ENCODE results near the gene CEP95.

GRCh38 chr17:64460955-64461354 is 45.8 kb upstream of the CEP95 start:
- TF ChIP-seq ZNF232 (CRISPR knock-in tag; IDR thresholded peaks at IDR 0.05; ENCODE audit: borderline replicate concordance) = no peak
- no peak for TF ChIP-seq TGIF2 (CRISPR knock-in tag; IDR thresholded peaks at IDR 0.05)
- no peak for TF ChIP-seq IKZF4 (CRISPR knock-in tag; IDR thresholded peaks at IDR 0.05; ENCODE audit: borderline replicate concordance, low read depth, not compliant biosample characterization)
- TF ChIP-seq, protein P1, sequence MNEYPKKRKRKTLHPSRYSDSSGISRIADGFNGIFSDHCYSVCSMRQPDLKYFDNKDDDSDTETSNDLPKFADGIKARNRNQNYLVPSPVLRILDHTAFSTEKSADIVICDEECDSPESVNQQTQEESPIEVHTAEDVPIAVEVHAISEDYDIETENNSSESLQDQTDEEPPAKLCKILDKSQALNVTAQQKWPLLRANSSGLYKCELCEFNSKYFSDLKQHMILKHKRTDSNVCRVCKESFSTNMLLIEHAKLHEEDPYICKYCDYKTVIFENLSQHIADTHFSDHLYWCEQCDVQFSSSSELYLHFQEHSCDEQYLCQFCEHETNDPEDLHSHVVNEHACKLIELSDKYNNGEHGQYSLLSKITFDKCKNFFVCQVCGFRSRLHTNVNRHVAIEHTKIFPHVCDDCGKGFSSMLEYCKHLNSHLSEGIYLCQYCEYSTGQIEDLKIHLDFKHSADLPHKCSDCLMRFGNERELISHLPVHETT (CRISPR knock-in tag; conservative IDR thresholded peaks at IDR 0.05) = no peak
- TF ChIP-seq, protein P2, sequence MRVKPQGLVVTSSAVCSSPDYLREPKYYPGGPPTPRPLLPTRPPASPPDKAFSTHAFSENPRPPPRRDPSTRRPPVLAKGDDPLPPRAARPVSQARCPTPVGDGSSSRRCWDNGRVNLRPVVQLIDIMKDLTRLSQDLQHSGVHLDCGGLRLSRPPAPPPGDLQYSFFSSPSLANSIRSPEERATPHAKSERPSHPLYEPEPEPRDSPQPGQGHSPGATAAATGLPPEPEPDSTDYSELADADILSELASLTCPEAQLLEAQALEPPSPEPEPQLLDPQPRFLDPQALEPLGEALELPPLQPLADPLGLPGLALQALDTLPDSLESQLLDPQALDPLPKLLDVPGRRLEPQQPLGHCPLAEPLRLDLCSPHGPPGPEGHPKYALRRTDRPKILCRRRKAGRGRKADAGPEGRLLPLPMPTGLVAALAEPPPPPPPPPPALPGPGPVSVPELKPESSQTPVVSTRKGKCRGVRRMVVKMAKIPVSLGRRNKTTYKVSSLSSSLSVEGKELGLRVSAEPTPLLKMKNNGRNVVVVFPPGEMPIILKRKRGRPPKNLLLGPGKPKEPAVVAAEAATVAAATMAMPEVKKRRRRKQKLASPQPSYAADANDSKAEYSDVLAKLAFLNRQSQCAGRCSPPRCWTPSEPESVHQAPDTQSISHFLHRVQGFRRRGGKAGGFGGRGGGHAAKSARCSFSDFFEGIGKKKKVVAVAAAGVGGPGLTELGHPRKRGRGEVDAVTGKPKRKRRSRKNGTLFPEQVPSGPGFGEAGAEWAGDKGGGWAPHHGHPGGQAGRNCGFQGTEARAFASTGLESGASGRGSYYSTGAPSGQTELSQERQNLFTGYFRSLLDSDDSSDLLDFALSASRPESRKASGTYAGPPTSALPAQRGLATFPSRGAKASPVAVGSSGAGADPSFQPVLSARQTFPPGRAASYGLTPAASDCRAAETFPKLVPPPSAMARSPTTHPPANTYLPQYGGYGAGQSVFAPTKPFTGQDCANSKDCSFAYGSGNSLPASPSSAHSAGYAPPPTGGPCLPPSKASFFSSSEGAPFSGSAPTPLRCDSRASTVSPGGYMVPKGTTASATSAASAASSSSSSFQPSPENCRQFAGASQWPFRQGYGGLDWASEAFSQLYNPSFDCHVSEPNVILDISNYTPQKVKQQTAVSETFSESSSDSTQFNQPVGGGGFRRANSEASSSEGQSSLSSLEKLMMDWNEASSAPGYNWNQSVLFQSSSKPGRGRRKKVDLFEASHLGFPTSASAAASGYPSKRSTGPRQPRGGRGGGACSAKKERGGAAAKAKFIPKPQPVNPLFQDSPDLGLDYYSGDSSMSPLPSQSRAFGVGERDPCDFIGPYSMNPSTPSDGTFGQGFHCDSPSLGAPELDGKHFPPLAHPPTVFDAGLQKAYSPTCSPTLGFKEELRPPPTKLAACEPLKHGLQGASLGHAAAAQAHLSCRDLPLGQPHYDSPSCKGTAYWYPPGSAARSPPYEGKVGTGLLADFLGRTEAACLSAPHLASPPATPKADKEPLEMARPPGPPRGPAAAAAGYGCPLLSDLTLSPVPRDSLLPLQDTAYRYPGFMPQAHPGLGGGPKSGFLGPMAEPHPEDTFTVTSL (CRISPR knock-in tag; IDR thresholded peaks at IDR 0.05; ENCODE audit: borderline replicate concordance) = no peak
- TF ChIP-seq SRF (IDR thresholded peaks at IDR 0.05; ENCODE audit: low read depth, low read length) = no peak
- TF ChIP-seq NPAS2 (CRISPR knock-in tag; IDR thresholded peaks at IDR 0.05; ENCODE audit: borderline replicate concordance) = no peak
- TF ChIP-seq ZNF597 (CRISPR knock-in tag; IDR thresholded peaks at IDR 0.05) = no peak
- no peak for TF ChIP-seq ZFP41 (CRISPR knock-in tag; IDR thresholded peaks at IDR 0.05; ENCODE audit: borderline replicate concordance)
- no peak for TF ChIP-seq CTCF (CRISPR knock-in tag; IDR thresholded peaks at IDR 0.05)

Data from HepG2 (cell line).